NCI-H748 treated with DMSO at 0.1 percent for 48 hours (cell line): ENCODE data around the gene USP9X.
"Not testable (repeated sequence)": the region's sequence is repeated elsewhere in the genome, so short reads cannot be mapped to it uniquely, and the experiment has no call there.

Experiments
- DNase-seq: peaks from one replicate; lab custom pipeline; 2025; lab: John Stamatoyannopoulos, UW

USP9X gene

GRCh38 chrX:41122664-41123257 is 37.5 kb downstream of the USP9X start:
- DNase-seq: no peak

- DNase-seq: no peak
Observed at GRCh38 chrX:41127477-41128192, 42.4 kb downstream of the USP9X start.

GRCh38 chrX:41128955-41129354 is 43.7 kb downstream of the USP9X start:
- no peak for DNase-seq

- DNase-seq: no peak
Observed at GRCh38 chrX:41131766-41132165, 46.5 kb downstream of the USP9X start.

- peak; percentile 19 for DNase-seq
Observed at GRCh38 chrX:41133551-41133950, 48.3 kb downstream of the USP9X start.

GRCh38 chrX:41137589-41137988 is 52.3 kb downstream of the USP9X start:
- DNase-seq: no peak

GRCh38 chrX:41142130-41142910 is 57.1 kb downstream of the USP9X start:
- no peak for DNase-seq

- no peak for DNase-seq
Observed at GRCh38 chrX:41144873-41145272, 59.6 kb downstream of the USP9X start.

GRCh38 chrX:41145920-41146608 is 60.8 kb downstream of the USP9X start:
- DNase-seq: no peak

- no peak for DNase-seq
Observed at GRCh38 chrX:41148553-41148952, 63.3 kb downstream of the USP9X start.

- DNase-seq: no peak
Observed at GRCh38 chrX:41150043-41150442, 64.8 kb downstream of the USP9X start.

GRCh38 chrX:41151726-41152125 is 66.5 kb downstream of the USP9X start:
- DNase-seq: not testable (repeated sequence)

- DNase-seq: no peak
Observed at GRCh38 chrX:41152221-41152620, 67.0 kb downstream of the USP9X start.

GRCh38 chrX:41153448-41153847 is 68.2 kb downstream of the USP9X start:
- no peak for DNase-seq

GRCh38 chrX:41153957-41154356 is 68.7 kb downstream of the USP9X start:
- no peak for DNase-seq

GRCh38 chrX:41164449-41164848 is 79.2 kb downstream of the USP9X start:
- no peak for DNase-seq

GRCh38 chrX:41167888-41168287 is 82.6 kb downstream of the USP9X start:
- no peak for DNase-seq

- DNase-seq: no peak
Observed at GRCh38 chrX:41176263-41176662, 91.0 kb downstream of the USP9X start.

GRCh38 chrX:41177297-41177696 is 92.1 kb downstream of the USP9X start:
- no peak for DNase-seq

GRCh38 chrX:41178201-41178600 is 93.0 kb downstream of the USP9X start:
- DNase-seq: no peak

GRCh38 chrX:41180194-41180908 is 95.1 kb downstream of the USP9X start:
- peak; percentile 19 for DNase-seq

GRCh38 chrX:41184312-41184711 is 99.1 kb downstream of the USP9X start:
- no peak for DNase-seq
